IMR-90 (cell line): ENCODE results near the gene IL13RA1. TPM values are rescaled to one million over a fixed set of nuclear protein-coding genes. Genes with fewer than 3 reads are reported as not detected.

Source experiments
- ATAC-seq: fragments of 200-7000 bp; cut with Tn5 transposase; 2 replicates; pipeline ENCODE4 v1.9.1; 2020; ENCODE audit warnings: low read depth, mild to moderate bottlenecking, moderate library complexity
- BruUV-seq: library from RNA; stranded (reverse); fragments of 400-500 nt; replicated peaks from 2 replicates; lab custom pipeline; 2021; lab: Mats Ljungman, UMichigan
- CTCF ChIA-PET: fragments of 300-600 bp; formaldehyde crosslinking; extraction: SDS; loops from one replicate; lab custom pipeline; 2021; ENCODE audit warnings: antibody characterized with exemption; lab: Yijun Ruan, JAX
- POLR2A ChIA-PET: fragments of 300-600 bp; sonication (Branson Sonifier 250); formaldehyde crosslinking; loops from one replicate; lab custom pipeline; 2022; ENCODE audit warnings: antibody characterized with exemption; ENCODE audit not compliant: unreplicated experiment; lab: Charles Lee
- DNase-seq: peaks from one replicate; pipeline ENCODE4 v3.0.0; 2013
- H2AFZ ChIP-seq: replicated peaks from 2 replicates; pipeline ENCODE3; 2013; ENCODE audit warnings: low read length, mild to moderate bottlenecking; ENCODE audit not compliant: poor library complexity
- H2AK5ac ChIP-seq: 2 replicates; pipeline ENCODE4 v1.6.1; 2013; ENCODE audit warnings: low read depth, low read length, inconsistent platforms
- H2AK9ac ChIP-seq: replicated peaks from 2 replicates; pipeline ENCODE3; 2013; ENCODE audit warnings: mild to moderate bottlenecking, low read depth, low read length, moderate library complexity; ENCODE audit not compliant: poor library complexity
- H2BK120ac ChIP-seq: 2 replicates; pipeline ENCODE4 v1.6.1; 2013; ENCODE audit warnings: low read depth, low read length, inconsistent platforms
- H2BK15ac ChIP-seq: 3 replicates; pipeline ENCODE4 v1.6.1; 2013; ENCODE audit warnings: low read depth, low read length, inconsistent platforms
- H2BK20ac ChIP-seq: 2 replicates; pipeline ENCODE4 v1.6.1; 2013; ENCODE audit warnings: low read depth, mild to moderate bottlenecking, inconsistent platforms, low read length, moderate library complexity
- H2BK5ac ChIP-seq: 2 replicates; pipeline ENCODE4 v1.6.1; 2013; ENCODE audit warnings: mild to moderate bottlenecking, low read depth, low read length, inconsistent platforms; ENCODE audit not compliant: poor library complexity, severe bottlenecking
- H3K14ac ChIP-seq: replicated peaks from 2 replicates; pipeline ENCODE4 v1.6.1; 2013; ENCODE audit warnings: low read depth, low read length, inconsistent platforms
- H3K18ac ChIP-seq: 2 replicates; pipeline ENCODE4 v1.6.1; 2013; ENCODE audit warnings: low read depth, low read length, control low read depth
- H3K23ac ChIP-seq: 2 replicates; pipeline ENCODE4 v1.6.1; 2013; ENCODE audit warnings: low read depth, low read length, inconsistent platforms
- H3K27ac ChIP-seq: 2 replicates; pipeline ENCODE4 v1.5.1; 2013; ENCODE audit warnings: mild to moderate bottlenecking, control low read depth, low read length; ENCODE audit not compliant: insufficient read depth
- H3K27me3 ChIP-seq: 2 replicates; pipeline ENCODE4 v1.6.1; 2013; ENCODE audit warnings: low read length; ENCODE audit not compliant: control insufficient read depth, insufficient read depth
- H3K36me3 ChIP-seq: 2 replicates; pipeline ENCODE4 v1.6.1; 2013; ENCODE audit warnings: low read length, mixed read lengths; ENCODE audit not compliant: control insufficient read depth, insufficient read depth
- H3K4ac ChIP-seq: 2 replicates; pipeline ENCODE4 v1.6.1; 2013; ENCODE audit warnings: low read depth, low read length, inconsistent platforms
- H3K4me1 ChIP-seq: 2 replicates; pipeline ENCODE4 v1.6.1; 2013; ENCODE audit warnings: low read length, mixed read lengths; ENCODE audit not compliant: control insufficient read depth, insufficient read depth
- H3K4me2 ChIP-seq: 2 replicates; pipeline ENCODE4 v1.6.1; 2013; ENCODE audit warnings: low read depth, mild to moderate bottlenecking, control low read depth, low read length, moderate library complexity
- H3K4me3 ChIP-seq: 2 replicates; pipeline ENCODE4 v1.5.1; 2013; ENCODE audit warnings: low read depth, mild to moderate bottlenecking, control low read depth, low read length, moderate library complexity; ENCODE audit not compliant: insufficient read depth
- H3K56ac ChIP-seq: 2 replicates; pipeline ENCODE4 v1.6.1; 2013; ENCODE audit warnings: low read length, inconsistent platforms; ENCODE audit not compliant: insufficient read depth; ENCODE audit errors: extremely low read depth
- H3K79me1 ChIP-seq, 2 experiments: 2 replicates each; pipeline ENCODE4 v1.6.1; 2013; ENCODE audit warnings: low read length in 2 of 2, inconsistent platforms in 1 of 2, low read depth in 1 of 2
- H3K9ac ChIP-seq: 2 replicates; pipeline ENCODE4 v1.6.1; 2013; ENCODE audit warnings: low read depth, low read length, control low read depth
- H3K9me1 ChIP-seq: 2 replicates; pipeline ENCODE4 v1.6.1; 2013; ENCODE audit warnings: low read length, inconsistent platforms; ENCODE audit not compliant: insufficient read depth
- H3K9me3 ChIP-seq: 2 replicates; pipeline ENCODE4 v1.6.1; 2013; ENCODE audit warnings: low read length; ENCODE audit not compliant: control insufficient read depth, insufficient read depth
- H4K20me1 ChIP-seq: 2 replicates; pipeline ENCODE4 v1.6.1; 2013; ENCODE audit warnings: low read length, inconsistent platforms; ENCODE audit not compliant: insufficient read depth
- H4K5ac ChIP-seq: 2 replicates; pipeline ENCODE4 v1.6.1; 2013; ENCODE audit warnings: mild to moderate bottlenecking, low read depth, low read length, control low read depth
- H4K8ac ChIP-seq, 2 experiments: 2 replicates each; pipeline ENCODE4 v1.6.1; 2013; ENCODE audit warnings: low read depth in 2 of 2, low read length in 2 of 2, control low read depth in 1 of 2, inconsistent platforms in 1 of 2
- H4K91ac ChIP-seq: 2 replicates; pipeline ENCODE4 v1.6.1; 2013; ENCODE audit warnings: low read depth, low read length, inconsistent platforms; ENCODE audit not compliant: insufficient read depth
- BHLHE40 ChIP-seq: fragments of 150-350 bp; IDR thresholded peaks from 2 replicates; pipeline ENCODE4 v1.6.1; 2016; ENCODE audit warnings: mild to moderate bottlenecking, low read depth, low read length
- CEBPB ChIP-seq: IDR thresholded peaks from 2 replicates; pipeline ENCODE4 v1.6.1; 2012; ENCODE audit warnings: low read depth, low read length, improper control_type of control experiment
- CHD1 ChIP-seq: IDR thresholded peaks from 2 replicates; pipeline ENCODE4 v1.6.1; 2012; ENCODE audit warnings: low read depth, low read length, improper control_type of control experiment
- CTCF ChIP-seq: conservative IDR thresholded peaks from 2 replicates; pipeline ENCODE4 v1.5.1; 2012; ENCODE audit warnings: mild to moderate bottlenecking, low read depth, low read length, improper control_type of control experiment
- FOS ChIP-seq: fragments of 150-350 bp; IDR thresholded peaks from 2 replicates; pipeline ENCODE4 v1.6.1; 2016; ENCODE audit warnings: low read depth, low read length
- MAFK ChIP-seq: IDR thresholded peaks from 2 replicates; pipeline ENCODE4 v1.6.1; 2012; ENCODE audit warnings: low read depth, low read length, improper control_type of control experiment
- MAZ ChIP-seq: IDR thresholded peaks from 2 replicates; pipeline ENCODE4 v1.6.1; 2012; ENCODE audit warnings: low read depth, mild to moderate bottlenecking, low read length, improper control_type of control experiment, moderate library complexity, borderline replicate concordance
- MXI1 ChIP-seq: IDR thresholded peaks from 2 replicates; pipeline ENCODE4 v1.6.1; 2012; ENCODE audit warnings: low read depth, mild to moderate bottlenecking, low read length, moderate library complexity, borderline replicate concordance
- NFE2L2 ChIP-seq: fragments of 150-350 bp; IDR thresholded peaks from 2 replicates; pipeline ENCODE4 v1.6.1; 2016; ENCODE audit warnings: low read depth, mild to moderate bottlenecking, low read length
- POLR2A ChIP-seq: IDR thresholded peaks from 2 replicates; pipeline ENCODE4 v1.6.1; 2012; ENCODE audit warnings: mild to moderate bottlenecking, low read depth, low read length
- RAD21 ChIP-seq: IDR thresholded peaks from 2 replicates; pipeline ENCODE4 v1.6.1; 2012; ENCODE audit warnings: low read length, improper control_type of control experiment
- RCOR1 ChIP-seq: IDR thresholded peaks from 2 replicates; pipeline ENCODE4 v1.6.1; 2012; ENCODE audit warnings: mild to moderate bottlenecking, low read length, improper control_type of control experiment; ENCODE audit not compliant: insufficient replicate concordance
- RFX5 ChIP-seq: IDR thresholded peaks from 2 replicates; pipeline ENCODE4 v1.8.0; 2012; ENCODE audit warnings: low read depth, mild to moderate bottlenecking, low read length, moderate library complexity
- USF2 ChIP-seq: fragments of 150-350 bp; IDR thresholded peaks from 2 replicates; pipeline ENCODE4 v1.6.1; 2017; ENCODE audit warnings: mild to moderate bottlenecking, antibody characterized with exemption, low read length, low read depth
- WGBS, 2 experiments: methylation state at CpG; one replicate each; pipeline versions ENCODE4 v1.1.5 to v1.1.7; 2013; ENCODE audit warnings: missing lambda C conversion rate in 2 of 2; ENCODE audit not compliant: insufficient read length in 1 of 2; ENCODE audit errors: extremely low coverage in 2 of 2; 5-methylcytosine and 5-hydroxymethylcytosine counted together
- dilution Hi-C: fragments of 300-500 bp; cut with HindIII; formaldehyde crosslinking; loops from one replicate; pipeline ENCODE4 v1.14.3; 2018; ENCODE audit warnings: low sequenced_read_pairs; ENCODE audit not compliant: unreplicated experiment
- in situ Hi-C: fragments of 300-500 bp; cut with MboI; formaldehyde crosslinking; loops from 3 replicates; pipeline ENCODE4 v1.14.3; 2019; ENCODE audit warnings: low sequenced_read_pairs, inconsistent platforms, mixed read lengths
- intact Hi-C: fragments of 100-400 bp; cut with micrococcal nuclease; formaldehyde crosslinking; loops from 2 replicates; pipeline ENCODE4 v1.10.0; 2022
- polyA plus RNA-seq, 3 experiments: library from polyadenylated mRNA; depleted of rRNA; stranded (reverse); fragments of >200 nt; gene quantifications; 2 replicates each; pipeline ENCODE4 v1.2.3, GENCODE V29; 2012; ENCODE audit warnings: low replicate concordance in 1 of 3
- total RNA-seq: library from RNA; depleted of rRNA; stranded (reverse); fragments of >200 nt; gene quantifications from 2 replicates; pipeline ENCODE4 v1.2.3, GENCODE V29; 2012
- TF ChIP-seq, protein P1 (sequence below): fragments of 150-350 bp; IDR thresholded peaks from 2 replicates; pipeline ENCODE4 v1.6.1; 2016; ENCODE audit warnings: low read depth, mild to moderate bottlenecking, low read length, moderate library complexity, borderline replicate concordance

IL13RA1 gene
- total and polyA plus RNA-seq, 2 of the 4 experiments (the other 2 are of a cell fraction), result 24.2 to 31.7 TPM

- H3K36me3 ChIP-seq, result no peaks in the 10 kb centered on the region
- dilution Hi-C loops, result no loop called here
- H3K9me1 ChIP-seq, result no peaks in the 10 kb centered on the region
- no peaks in the 10 kb centered on the region for H4K20me1 ChIP-seq
- 100% methylated on average over 1 of the region's 13 CpGs; no CpG with 5 or more reads in 1 of the 2 experiments for WGBS, 2 experiments
- POLR2A ChIA-PET, result interaction anchor here (0.6 kb wide), 1 partner anchor 302 kb away, joined by 9 read pairs; no protein-coding TSS in a partner anchor
- no peak overlapping the region for H3K14ac ChIP-seq
- intact Hi-C loops, result no loop called here
- H2BK120ac ChIP-seq, result no peak overlapping the region
- no peak overlapping the region for H2AFZ ChIP-seq
- DNase-seq (no peak), ATAC-seq (no peak)
- no peaks in the 10 kb centered on the region for H3K4me1 ChIP-seq
- BruUV-seq, result no TSS peak
- no peak overlapping the region for H3K4me2 ChIP-seq
- H3K79me1 ChIP-seq, result no peaks in the 10 kb centered on the region
- H3K27ac ChIP-seq, result no peak overlapping the region
- H4K91ac ChIP-seq, result no peak overlapping the region
- in situ Hi-C loops, result no loop called here
- no peak overlapping the region for H3K4me3 ChIP-seq
- no peak overlapping the region for H3K23ac ChIP-seq
- no peak overlapping the region for H4K5ac ChIP-seq
- no peak overlapping the region for H2AK9ac ChIP-seq
- CTCF ChIA-PET, result interaction anchor here (0.6 kb wide), 1 partner anchor 73 kb away, joined by 4 read pairs; no protein-coding TSS in a partner anchor
- no peak overlapping the region for H3K4ac ChIP-seq
- no peaks in the 10 kb centered on the region; the same call in 1 of the 2 replicates for H3K27me3 ChIP-seq
- no peaks in the 10 kb centered on the region for H3K9me3 ChIP-seq
- H2BK20ac ChIP-seq, result no peak overlapping the region
- H2AK5ac ChIP-seq, result no peak overlapping the region
- H3K18ac ChIP-seq, result no peak overlapping the region
- no peak overlapping the region for H3K9ac ChIP-seq
- no peak overlapping the region for H3K56ac ChIP-seq
- no peak overlapping the region for H2BK15ac ChIP-seq
- no peak overlapping the region for H2BK5ac ChIP-seq
- H4K8ac ChIP-seq, result no peak overlapping the region
- TF ChIP-seq NFE2L2 (no peak), BHLHE40 (no peak), POLR2A (no peak), MXI1 (no peak), RCOR1 (no peak), MAFK (no peak), USF2 (no peak), MAZ (no peak), CHD1 (no peak), CEBPB (no peak), RFX5 (no peak), CTCF (no peak), FOS (no peak), RAD21 (no peak)
- TF ChIP-seq, protein P1, sequence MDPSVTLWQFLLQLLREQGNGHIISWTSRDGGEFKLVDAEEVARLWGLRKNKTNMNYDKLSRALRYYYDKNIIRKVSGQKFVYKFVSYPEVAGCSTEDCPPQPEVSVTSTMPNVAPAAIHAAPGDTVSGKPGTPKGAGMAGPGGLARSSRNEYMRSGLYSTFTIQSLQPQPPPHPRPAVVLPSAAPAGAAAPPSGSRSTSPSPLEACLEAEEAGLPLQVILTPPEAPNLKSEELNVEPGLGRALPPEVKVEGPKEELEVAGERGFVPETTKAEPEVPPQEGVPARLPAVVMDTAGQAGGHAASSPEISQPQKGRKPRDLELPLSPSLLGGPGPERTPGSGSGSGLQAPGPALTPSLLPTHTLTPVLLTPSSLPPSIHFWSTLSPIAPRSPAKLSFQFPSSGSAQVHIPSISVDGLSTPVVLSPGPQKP, result no peak
These were observed 9.6 kb upstream of the IL13RA1 start for GRCh38 chrX:118717678-118718391.
